HG03520 (cell line): ENCODE results near the gene HIPK2.
"Not testable (repeated sequence)": the region's sequence is repeated elsewhere in the genome, so short reads cannot be mapped to it uniquely, and the experiment has no call there.

Source experiments
- ATAC-seq: cut with Tn5 transposase; IDR thresholded peaks from one replicate; pipeline ENCODE4 v1.9.1; 2021; ENCODE audit warnings: mild to moderate bottlenecking, moderate library complexity; ENCODE audit not compliant: unreplicated experiment

Gene HIPK2

GRCh38 chr7:139557857-139558581 lies 219.8 kb downstream of the HIPK2 start:
- ATAC-seq: no peak

- ATAC-seq: not testable (repeated sequence)
Measured at GRCh38 chr7:139553991-139554700, 223.7 kb downstream of the HIPK2 start.

GRCh38 chr7:139548302-139549028 lies 229.3 kb downstream of the HIPK2 start:
- no peak for ATAC-seq

GRCh38 chr7:139544645-139545044 lies 233.2 kb downstream of the HIPK2 start:
- no peak for ATAC-seq

- no peak for ATAC-seq
Measured at GRCh38 chr7:139543801-139544603, 233.8 kb downstream of the HIPK2 start.

- no peak for ATAC-seq
Measured at GRCh38 chr7:139542308-139543151, 235.3 kb downstream of the HIPK2 start.

GRCh38 chr7:139541600-139542307 lies 236.0 kb downstream of the HIPK2 start:
- ATAC-seq: no peak

- no peak for ATAC-seq
Measured at GRCh38 chr7:139540203-139540602, 237.6 kb downstream of the HIPK2 start.

- ATAC-seq: no peak
Measured at GRCh38 chr7:139538881-139539635, 238.7 kb downstream of the HIPK2 start.

GRCh38 chr7:139536152-139536551 lies 241.6 kb downstream of the HIPK2 start:
- no peak for ATAC-seq

- no peak for ATAC-seq
Measured at GRCh38 chr7:139534966-139535651, 242.7 kb downstream of the HIPK2 start.

- no peak for ATAC-seq
Measured at GRCh38 chr7:139534096-139534495, 243.7 kb downstream of the HIPK2 start.

GRCh38 chr7:139532636-139533155 lies 245.1 kb downstream of the HIPK2 start:
- ATAC-seq: no peak

- no peak for ATAC-seq
Measured at GRCh38 chr7:139531094-139531493, 246.7 kb downstream of the HIPK2 start.

- no peak for ATAC-seq
Measured at GRCh38 chr7:139526578-139527544, 250.9 kb downstream of the HIPK2 start.

- ATAC-seq: no peak
Measured at GRCh38 chr7:139525750-139526149, 252.0 kb downstream of the HIPK2 start.

GRCh38 chr7:139525239-139525638 lies 252.6 kb downstream of the HIPK2 start:
- no peak for ATAC-seq
